Measurements from ENCODE around the gene TEX12. TPM values are rescaled to one million over a fixed set of nuclear protein-coding genes. Genes with fewer than 3 reads are reported as not detected.

The TEX12 gene
- polyA plus RNA-seq, 1 donor from 2014 or later = 0.51 TPM

GRCh38 chr11:112156956-112157766, 10.0 kb upstream of the TEX12 start:
- no peak overlapping the region for H3K27ac ChIP-seq (ENCODE audit: low read length)
- no peaks in the 10 kb centered on the region for H3K36me3 ChIP-seq (ENCODE audit: insufficient read depth, low read length)
- no peaks in the 10 kb centered on the region for H3K9me3 ChIP-seq (ENCODE audit: low read length)
- no peaks in the 10 kb centered on the region for H3K27me3 ChIP-seq (ENCODE audit: insufficient read depth, low read depth, low read length)
- H3K79me2 ChIP-seq (replicated peaks; ENCODE audit: insufficient read depth, low read length) = no peaks in the 10 kb centered on the region
- no peaks in the 10 kb centered on the region for H3F3A ChIP-seq (ENCODE audit: insufficient read depth, low read length, poor library complexity, severe bottlenecking)
- H3K9me2 ChIP-seq (ENCODE audit: insufficient read depth, low read length) = no peaks in the 10 kb centered on the region
- H3K4me3 ChIP-seq (ENCODE audit: low read length) = no peak overlapping the region
- H3K4me2 ChIP-seq (ENCODE audit: low read length) = no peak overlapping the region
- no peak overlapping the region for H3K9ac ChIP-seq (ENCODE audit: low read length)
- TF ChIP-seq SMC3 (conservative IDR thresholded peaks at IDR 0.05; ENCODE audit: poor library complexity) = no peak
- TF ChIP-seq CTCF (IDR thresholded peaks at IDR 0.05; ENCODE audit: poor library complexity, severe bottlenecking) = no peak
- TF ChIP-seq RAD21 (conservative IDR thresholded peaks at IDR 0.05) = no peak
- TF ChIP-seq TAF1 (IDR thresholded peaks at IDR 0.05; ENCODE audit: low read depth) = no peak
- no peak for TF ChIP-seq EP300 (conservative IDR thresholded peaks at IDR 0.05; ENCODE audit: poor library complexity, severe bottlenecking)
- no peak for TF ChIP-seq MXI1 (conservative IDR thresholded peaks at IDR 0.05; ENCODE audit: poor library complexity, severe bottlenecking)
- no peak for TF ChIP-seq POLR2AphosphoS5 (IDR thresholded peaks at IDR 0.05)
- no peak for TF ChIP-seq EZH2 (IDR thresholded peaks at IDR 0.05; ENCODE audit: borderline replicate concordance, insufficient read depth, low read length, poor library complexity, severe bottlenecking)
- TF ChIP-seq, protein P1, sequence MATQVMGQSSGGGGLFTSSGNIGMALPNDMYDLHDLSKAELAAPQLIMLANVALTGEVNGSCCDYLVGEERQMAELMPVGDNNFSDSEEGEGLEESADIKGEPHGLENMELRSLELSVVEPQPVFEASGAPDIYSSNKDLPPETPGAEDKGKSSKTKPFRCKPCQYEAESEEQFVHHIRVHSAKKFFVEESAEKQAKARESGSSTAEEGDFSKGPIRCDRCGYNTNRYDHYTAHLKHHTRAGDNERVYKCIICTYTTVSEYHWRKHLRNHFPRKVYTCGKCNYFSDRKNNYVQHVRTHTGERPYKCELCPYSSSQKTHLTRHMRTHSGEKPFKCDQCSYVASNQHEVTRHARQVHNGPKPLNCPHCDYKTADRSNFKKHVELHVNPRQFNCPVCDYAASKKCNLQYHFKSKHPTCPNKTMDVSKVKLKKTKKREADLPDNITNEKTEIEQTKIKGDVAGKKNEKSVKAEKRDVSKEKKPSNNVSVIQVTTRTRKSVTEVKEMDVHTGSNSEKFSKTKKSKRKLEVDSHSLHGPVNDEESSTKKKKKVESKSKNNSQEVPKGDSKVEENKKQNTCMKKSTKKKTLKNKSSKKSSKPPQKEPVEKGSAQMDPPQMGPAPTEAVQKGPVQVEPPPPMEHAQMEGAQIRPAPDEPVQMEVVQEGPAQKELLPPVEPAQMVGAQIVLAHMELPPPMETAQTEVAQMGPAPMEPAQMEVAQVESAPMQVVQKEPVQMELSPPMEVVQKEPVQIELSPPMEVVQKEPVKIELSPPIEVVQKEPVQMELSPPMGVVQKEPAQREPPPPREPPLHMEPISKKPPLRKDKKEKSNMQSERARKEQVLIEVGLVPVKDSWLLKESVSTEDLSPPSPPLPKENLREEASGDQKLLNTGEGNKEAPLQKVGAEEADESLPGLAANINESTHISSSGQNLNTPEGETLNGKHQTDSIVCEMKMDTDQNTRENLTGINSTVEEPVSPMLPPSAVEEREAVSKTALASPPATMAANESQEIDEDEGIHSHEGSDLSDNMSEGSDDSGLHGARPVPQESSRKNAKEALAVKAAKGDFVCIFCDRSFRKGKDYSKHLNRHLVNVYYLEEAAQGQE (IDR thresholded peaks at IDR 0.05; ENCODE audit: borderline replicate concordance) = no peak
- H2AFZ ChIP-seq (ENCODE audit: low read depth, low read length) = no peak overlapping the region
- no peaks in the 10 kb centered on the region for H4K20me1 ChIP-seq (ENCODE audit: insufficient read depth)

- H3K4me2 ChIP-seq (ENCODE audit: low read length) = no peak overlapping the region
- no peak overlapping the region for H3K9ac ChIP-seq (ENCODE audit: low read length)
- no peak overlapping the region for H3K4me3 ChIP-seq (ENCODE audit: low read length)
- H3K27me3 ChIP-seq (ENCODE audit: insufficient read depth, low read depth, low read length) = no peaks in the 10 kb centered on the region
- no peak overlapping the region for H2AFZ ChIP-seq (ENCODE audit: low read depth, low read length)
- no peaks in the 10 kb centered on the region for H4K20me1 ChIP-seq (ENCODE audit: insufficient read depth)
- H3K9me3 ChIP-seq (ENCODE audit: low read length) = no peaks in the 10 kb centered on the region
- TF ChIP-seq EP300 (conservative IDR thresholded peaks at IDR 0.05; ENCODE audit: poor library complexity, severe bottlenecking) = no peak
- TF ChIP-seq, protein P1 (IDR thresholded peaks at IDR 0.05; ENCODE audit: borderline replicate concordance) = no peak
- no peak for TF ChIP-seq SMC3 (conservative IDR thresholded peaks at IDR 0.05; ENCODE audit: poor library complexity)
- no peak for TF ChIP-seq CTCF (IDR thresholded peaks at IDR 0.05; ENCODE audit: poor library complexity, severe bottlenecking)
- TF ChIP-seq EZH2 (IDR thresholded peaks at IDR 0.05; ENCODE audit: borderline replicate concordance, insufficient read depth, low read length, poor library complexity, severe bottlenecking) = no peak
- no peak for TF ChIP-seq RAD21 (conservative IDR thresholded peaks at IDR 0.05)
- no peak for TF ChIP-seq TAF1 (IDR thresholded peaks at IDR 0.05; ENCODE audit: low read depth)
- TF ChIP-seq MXI1 (conservative IDR thresholded peaks at IDR 0.05; ENCODE audit: poor library complexity, severe bottlenecking) = no peak
- no peak for TF ChIP-seq POLR2AphosphoS5 (IDR thresholded peaks at IDR 0.05)
- no peaks in the 10 kb centered on the region for H3K9me2 ChIP-seq (ENCODE audit: insufficient read depth, low read length)
- no peaks in the 10 kb centered on the region for H3F3A ChIP-seq (ENCODE audit: insufficient read depth, low read length, poor library complexity, severe bottlenecking)
- H3K27ac ChIP-seq (ENCODE audit: low read length) = no peak overlapping the region
- no peaks in the 10 kb centered on the region for H3K36me3 ChIP-seq (ENCODE audit: insufficient read depth, low read length)
- no peaks in the 10 kb centered on the region for H3K79me2 ChIP-seq (replicated peaks; ENCODE audit: insufficient read depth, low read length)
Measured at GRCh38 chr11:112159098-112160065, 7.8 kb upstream of the TEX12 start.
